ENCODE results near the gene MRPL9.

Gene MRPL9

GRCh38 chr1:151806170-151806569 is 42.9 kb upstream of the MRPL9 start:
- no peak overlapping the region for H3K4me3 ChIP-seq (ENCODE audit: low read length)
- no peak for TF ChIP-seq CTCF (conservative IDR thresholded peaks at IDR 0.05; ENCODE audit: low read depth, low read length)
- no peak for DNase-seq (ENCODE audit: low read depth)

- no peak for TF ChIP-seq CTCF (conservative IDR thresholded peaks at IDR 0.05; ENCODE audit: low read depth, low read length)
- H3K4me3 ChIP-seq (ENCODE audit: low read length) = no peak within 1 kb of the TSS
- DNase-seq (ENCODE audit: low read depth) = no peak
Observed at GRCh38 chr1:151805066-151805820, 41.9 kb upstream of the MRPL9 start, which contains the start of gene LINGO4. Gene LINGO4 (minus strand): TSS chr1:151805419. CDS start chr1:151802704, 2,715 bp downstream.

GRCh38 chr1:151803915-151804314 is 40.6 kb upstream of the MRPL9 start:
- H3K4me3 ChIP-seq (ENCODE audit: low read length) = no peak overlapping the region
- no peak for TF ChIP-seq CTCF (conservative IDR thresholded peaks at IDR 0.05; ENCODE audit: low read depth, low read length)
- DNase-seq (ENCODE audit: low read depth) = no peak

GRCh38 chr1:151803164-151803563 is 39.9 kb upstream of the MRPL9 start:
- no peak for DNase-seq (ENCODE audit: low read depth)
- TF ChIP-seq CTCF (conservative IDR thresholded peaks at IDR 0.05; ENCODE audit: low read depth, low read length) = no peak
- no peak overlapping the region for H3K4me3 ChIP-seq (ENCODE audit: low read length)

- DNase-seq (ENCODE audit: low read depth) = no peak
- H3K4me3 ChIP-seq (ENCODE audit: low read length) = no peak overlapping the region
- no peak for TF ChIP-seq CTCF (conservative IDR thresholded peaks at IDR 0.05; ENCODE audit: low read depth, low read length)
Observed at GRCh38 chr1:151802372-151802771, 39.1 kb upstream of the MRPL9 start.

- no peak for TF ChIP-seq CTCF (conservative IDR thresholded peaks at IDR 0.05; ENCODE audit: low read depth, low read length)
- DNase-seq (ENCODE audit: low read depth) = no peak
- no peak overlapping the region for H3K4me3 ChIP-seq (ENCODE audit: low read length)
Observed at GRCh38 chr1:151801846-151802245, 38.5 kb upstream of the MRPL9 start.

GRCh38 chr1:151801310-151801820 is 38.1 kb upstream of the MRPL9 start:
- no peak for DNase-seq (ENCODE audit: low read depth)
- H3K4me3 ChIP-seq (ENCODE audit: low read length) = no peak overlapping the region
- TF ChIP-seq CTCF (conservative IDR thresholded peaks at IDR 0.05; ENCODE audit: low read depth, low read length) = no peak

Measured in retinal pigment epithelial cell (primary cell).